Cardiac septum (tissue), 1 donor: ENCODE measurements around the gene PRR14. TPM values are rescaled to one million over a fixed set of nuclear protein-coding genes. Genes with fewer than 3 reads are reported as not detected.

ENCODE experiments used
- total RNA-seq: library from RNA; stranded (reverse); fragmentation: NEBNext Ultra II Directional; extraction: Animal tissue kit (Norgen Biotek cat#: 25700); gene quantifications from one replicate; pipeline ENCODE4 v1.2.1, GENCODE V29; 2021
- donor health status: DM: no; HTN: no; CAD: no.

PRR14 gene
- total RNA-seq, 1 donor from 2014 or later, result 21.1 TPM

Other genes with a start within 250 kb of the PRR14 start
- 7.5 TPM for gene ZNF771, start 243.4 kb upstream of the PRR14 start, total RNA-seq
- 23.1 TPM for gene DCTPP1, start 220.9 kb upstream of the PRR14 start, total RNA-seq
- gene SEPHS2, start 205.1 kb upstream of the PRR14 start, total RNA-seq, result 27.3 TPM
- 2.9 TPM for gene ITGAL, start 178.2 kb upstream of the PRR14 start, total RNA-seq
- 49.8 TPM for gene ZNF768, start 124.4 kb upstream of the PRR14 start, total RNA-seq
- gene ZNF747, start 116.1 kb upstream of the PRR14 start, total RNA-seq, result 13.7 TPM
- gene ZNF764, start 92.6 kb upstream of the PRR14 start, total RNA-seq, result 11.4 TPM
- 12.1 TPM for gene ZNF688, start 79.2 kb upstream of the PRR14 start, total RNA-seq
- 6.7 TPM for gene ZNF785, start 65.3 kb upstream of the PRR14 start, total RNA-seq
- gene ZNF689, start 40.6 kb upstream of the PRR14 start, total RNA-seq, result 4.9 TPM
- gene FBRS, start 7.5 kb downstream of the PRR14 start, total RNA-seq, result 33.2 TPM
- 47.8 TPM for gene SRCAP, start 48.2 kb downstream of the PRR14 start, total RNA-seq
- 13.2 TPM for gene PHKG2, start 97.5 kb downstream of the PRR14 start, total RNA-seq
- 1.0 TPM for gene CFAP119, start 111.1 kb downstream of the PRR14 start, total RNA-seq
- gene RNF40, start 111.4 kb downstream of the PRR14 start, total RNA-seq, result 47.9 TPM
- 22.7 TPM for gene ZNF629, start 136.2 kb downstream of the PRR14 start, total RNA-seq
- 27.6 TPM for gene BCL7C, start 243.1 kb downstream of the PRR14 start, total RNA-seq
- gene CTF1, start 245.7 kb downstream of the PRR14 start, total RNA-seq, result 17.7 TPM